Activated naive CD4-positive, alpha-beta T cell treated with Interleukin-2 at 50 U/mL for 16 hours (primary cell): Measurements from ENCODE around the gene TSPAN9.

ENCODE experiments used
- DNase-seq: peaks from one replicate; pipeline ENCODE4 v3.0.0-alpha.2; 2020

Gene TSPAN9

DNA sequence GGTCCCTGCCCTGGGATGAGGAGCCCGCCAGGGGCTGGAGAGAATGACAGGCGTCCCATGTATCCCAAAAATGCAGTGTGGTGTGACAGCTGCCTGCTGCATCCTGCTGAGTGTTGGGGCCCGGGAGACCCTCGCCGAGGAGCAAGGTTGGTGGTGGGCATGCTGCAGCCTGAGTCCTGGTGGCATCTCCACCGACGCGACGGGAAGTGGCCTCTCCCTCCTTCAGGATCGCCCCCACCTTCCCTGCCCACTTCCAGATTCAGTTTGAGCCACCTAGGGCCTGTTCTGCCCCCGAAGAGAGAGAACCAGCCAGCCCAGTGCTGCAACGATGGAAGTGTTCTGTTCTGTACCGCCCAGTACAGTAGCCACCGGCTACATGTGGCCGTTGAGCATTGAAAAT, 70.1 kb downstream of the TSPAN9 start:
- DNase-seq: no peak

DNA sequence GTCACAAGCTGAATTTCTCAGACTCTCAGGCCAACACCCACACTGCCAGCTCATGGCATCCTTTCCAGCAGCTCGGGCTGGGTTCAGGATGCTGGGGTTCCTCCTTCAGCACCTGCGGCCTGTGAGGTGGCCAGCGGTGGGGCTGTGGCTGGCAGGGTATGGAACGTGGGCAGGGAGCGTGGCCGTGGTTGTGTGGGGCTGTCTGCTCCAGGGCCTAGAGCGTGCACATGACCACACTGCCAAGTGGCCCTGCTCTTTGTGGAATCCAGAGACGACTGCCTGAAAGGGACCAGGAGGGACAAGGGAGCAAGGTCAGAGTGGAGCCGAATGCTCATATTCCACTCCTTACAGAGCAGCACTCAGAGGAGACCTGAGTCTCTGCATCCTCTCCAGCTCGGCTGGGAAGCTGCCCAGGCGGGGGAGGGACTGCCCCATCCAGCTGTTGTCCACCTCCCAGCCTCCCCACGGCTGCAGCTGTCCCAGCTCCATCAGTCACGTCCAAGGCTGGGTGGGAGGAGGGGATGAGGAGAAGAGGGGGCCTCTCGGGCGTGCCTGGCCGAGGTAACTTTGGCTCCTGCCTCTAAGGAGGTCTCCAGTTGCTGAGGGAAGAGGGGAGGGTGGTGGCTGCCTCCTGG, 71.3 kb downstream of the TSPAN9 start:
- no peak for DNase-seq

DNA sequence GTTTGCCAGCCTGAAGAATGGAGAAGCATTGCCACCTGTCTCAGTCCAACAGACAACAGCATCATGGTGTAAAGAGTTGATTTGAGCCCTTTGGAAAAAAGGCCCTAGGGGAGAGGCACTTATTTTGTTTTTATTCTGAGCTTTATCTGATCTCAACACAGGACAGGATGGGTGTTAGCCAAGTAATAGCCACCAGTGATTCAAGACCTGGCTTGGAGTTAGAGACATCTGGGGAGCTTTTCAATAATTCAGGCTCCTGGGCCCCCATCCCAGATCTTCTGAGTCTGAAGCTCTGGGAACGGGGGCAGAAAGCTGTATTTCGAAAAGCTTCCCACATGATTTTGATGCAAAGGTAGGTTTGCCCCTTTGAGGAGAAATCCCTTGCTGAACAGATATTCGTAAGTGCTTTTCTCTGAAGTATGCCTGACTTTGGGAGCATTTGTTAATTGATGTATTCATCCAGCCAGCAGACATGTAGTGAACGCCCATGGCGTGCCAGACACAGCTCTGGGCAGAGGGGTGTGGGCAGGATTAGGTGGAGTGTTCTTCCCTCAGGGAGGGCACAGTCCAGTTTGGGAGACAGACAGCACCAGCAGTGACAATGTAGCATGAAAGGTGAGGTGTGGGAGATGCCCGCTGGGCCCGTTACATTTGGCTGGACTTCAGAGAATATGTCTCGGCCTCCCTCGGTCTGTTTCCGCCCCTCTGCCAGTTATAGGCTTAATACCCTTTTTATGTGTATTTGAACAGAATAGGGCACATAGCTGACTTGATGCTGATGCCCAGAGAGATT, 72.5 kb downstream of the TSPAN9 start:
- no peak for DNase-seq

DNA sequence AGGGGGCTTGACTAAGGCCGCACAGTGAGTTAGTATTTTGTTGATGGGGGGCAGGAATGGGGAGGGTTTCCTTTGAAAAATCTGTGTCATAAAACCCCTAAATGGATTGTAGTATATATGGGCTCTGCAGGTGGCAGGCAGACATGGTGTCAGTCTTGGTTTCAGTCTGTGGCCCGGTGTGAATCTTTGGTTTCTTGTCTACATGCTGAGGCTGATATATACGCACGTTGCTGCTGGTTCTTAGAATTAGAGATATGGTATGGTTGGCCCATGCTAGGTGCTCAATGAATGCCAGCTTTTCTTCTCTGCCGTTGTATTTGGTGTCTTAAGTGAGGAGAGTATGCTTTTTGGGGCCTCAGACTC, 73.1 kb downstream of the TSPAN9 start:
- DNase-seq: no peak

DNA sequence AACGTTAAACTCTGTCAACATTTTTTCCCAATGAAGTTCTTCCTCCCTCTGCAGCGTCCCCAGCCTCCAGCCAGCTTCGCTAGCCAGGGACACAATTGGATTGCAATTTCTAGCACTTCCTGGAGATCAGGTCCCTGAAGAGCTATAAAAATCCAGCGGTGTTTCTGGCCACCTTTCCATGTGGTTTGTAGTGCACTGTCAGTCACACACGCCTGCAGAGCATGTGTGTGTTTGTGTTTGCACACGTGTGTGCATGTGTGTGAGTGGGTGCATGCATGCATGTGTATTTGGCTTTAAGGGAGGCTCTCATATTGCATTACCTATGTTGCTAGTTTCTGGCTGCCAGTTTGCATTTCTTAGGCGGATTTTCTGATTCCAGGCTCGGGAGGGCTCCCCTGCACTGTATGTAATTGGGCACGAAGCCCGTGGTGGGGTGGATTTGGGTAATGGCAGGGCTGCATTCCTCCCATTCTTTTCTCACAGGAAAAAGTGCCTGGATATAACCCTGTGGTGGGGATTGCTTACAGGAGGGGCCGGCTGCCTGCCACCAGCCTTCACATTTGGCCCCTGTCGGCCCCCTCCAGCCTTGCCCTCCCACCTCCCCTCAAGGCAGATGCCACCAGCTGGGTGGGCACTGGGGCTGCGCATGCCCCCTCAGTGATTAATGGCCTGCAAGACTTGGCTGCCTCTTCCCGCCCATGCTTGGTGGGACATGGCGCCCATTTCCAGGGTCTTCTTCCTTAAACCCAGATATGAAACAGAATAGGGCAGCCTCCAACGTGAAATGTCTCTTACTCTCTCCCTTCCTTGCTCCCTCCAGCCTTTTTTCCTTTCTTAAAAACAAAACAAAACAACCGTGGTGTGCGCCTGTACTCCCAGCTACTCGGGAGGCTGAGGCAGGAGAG, 74.0 kb downstream of the TSPAN9 start:
- no peak for DNase-seq

DNA sequence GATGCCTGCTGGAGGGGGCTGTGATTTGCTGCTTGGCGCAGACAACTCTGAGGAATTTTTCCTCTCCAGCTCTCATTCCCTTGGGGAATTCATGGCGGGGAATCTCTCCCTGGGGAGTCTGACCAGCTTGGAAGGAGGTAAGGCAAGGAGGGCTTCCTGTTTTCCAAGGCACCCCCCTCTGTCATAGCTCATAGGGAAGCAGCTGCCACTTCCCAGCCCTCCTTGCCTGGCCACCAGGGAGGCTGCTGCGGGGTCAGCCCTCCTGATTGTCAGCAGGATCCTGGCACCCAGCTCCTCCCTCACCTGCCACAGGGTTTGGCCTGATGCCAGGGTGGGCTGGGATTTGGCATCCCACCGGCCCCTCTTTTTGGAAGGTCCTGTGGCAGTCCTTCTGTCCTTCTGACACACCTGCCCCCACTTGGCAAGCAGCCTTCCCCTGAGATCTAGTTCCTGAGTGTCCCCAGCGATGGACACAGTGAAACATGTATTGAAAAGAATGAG, 74.9 kb downstream of the TSPAN9 start:
- no peak for DNase-seq

DNA sequence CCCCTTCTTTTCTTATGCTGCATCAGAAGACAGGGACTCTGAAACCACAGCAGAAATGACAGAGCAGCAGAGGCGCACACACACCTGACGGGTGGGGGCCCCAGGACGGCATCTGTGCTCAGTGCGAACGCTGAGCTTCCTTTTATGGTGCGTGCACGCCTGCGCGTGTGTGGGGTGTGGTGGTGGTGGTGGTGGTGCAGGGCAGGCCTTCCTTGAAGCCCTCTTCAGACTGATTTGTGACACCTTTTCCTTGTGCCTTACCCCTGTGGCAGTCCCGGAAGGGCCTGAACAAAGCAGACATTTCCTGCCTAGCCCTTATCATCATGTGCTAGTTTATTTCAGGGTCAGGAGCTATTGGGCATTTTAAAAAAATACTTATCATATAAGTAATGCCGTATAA, 75.7 kb downstream of the TSPAN9 start:
- DNase-seq: no peak

DNA sequence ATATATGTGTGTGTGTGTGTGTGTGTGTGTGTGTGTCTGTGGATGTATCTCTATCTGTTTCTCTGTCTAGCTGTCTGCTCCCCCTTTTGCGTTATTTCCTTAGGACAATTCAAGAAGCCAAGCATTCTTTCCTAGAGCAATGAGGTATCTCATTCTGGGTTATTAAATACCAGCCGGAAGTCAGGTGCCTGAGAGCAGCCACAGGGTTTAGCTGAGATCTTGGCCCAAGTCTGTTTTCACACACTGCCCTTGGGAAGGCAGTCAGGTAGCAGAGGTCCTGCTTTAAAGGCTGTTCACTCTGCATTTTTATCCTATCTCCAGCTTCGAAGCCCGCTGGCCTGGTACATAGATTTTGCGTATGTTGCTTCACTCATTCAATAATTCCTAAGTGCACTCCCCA, 76.8 kb downstream of the TSPAN9 start:
- no peak for DNase-seq

DNA sequence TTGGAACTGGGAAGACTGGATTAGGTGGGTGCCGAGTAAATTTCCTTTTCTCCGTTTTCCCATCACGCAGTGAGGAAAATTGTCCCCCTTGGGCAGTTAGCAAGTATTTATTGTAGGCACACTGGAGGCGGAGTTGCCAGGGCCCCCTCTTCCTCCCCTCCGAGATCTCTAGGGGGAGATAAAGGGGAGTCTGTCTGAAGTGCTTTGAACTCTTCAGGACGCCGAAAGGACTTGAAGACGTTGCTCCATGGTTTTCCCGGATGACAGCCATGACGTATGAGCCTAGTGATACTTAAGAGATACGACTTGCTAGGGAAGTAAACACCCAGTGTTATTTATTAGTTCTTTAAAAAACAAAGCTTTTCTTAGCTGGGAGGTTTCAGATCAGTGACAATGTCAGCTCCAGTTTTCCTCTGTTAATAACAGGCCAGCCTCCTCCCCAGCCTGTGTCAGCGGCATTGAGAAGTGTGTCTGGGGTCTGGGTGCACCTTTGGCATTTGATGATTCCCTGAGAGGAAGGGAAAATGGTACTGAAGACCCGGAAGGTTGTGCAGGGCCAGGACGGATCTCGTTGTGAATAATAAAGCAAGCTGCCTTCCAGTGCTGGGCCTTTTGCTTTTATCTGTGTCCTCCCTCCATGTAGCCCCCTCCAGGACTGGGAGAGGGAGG, 78.7 kb downstream of the TSPAN9 start:
- no peak for DNase-seq

DNA sequence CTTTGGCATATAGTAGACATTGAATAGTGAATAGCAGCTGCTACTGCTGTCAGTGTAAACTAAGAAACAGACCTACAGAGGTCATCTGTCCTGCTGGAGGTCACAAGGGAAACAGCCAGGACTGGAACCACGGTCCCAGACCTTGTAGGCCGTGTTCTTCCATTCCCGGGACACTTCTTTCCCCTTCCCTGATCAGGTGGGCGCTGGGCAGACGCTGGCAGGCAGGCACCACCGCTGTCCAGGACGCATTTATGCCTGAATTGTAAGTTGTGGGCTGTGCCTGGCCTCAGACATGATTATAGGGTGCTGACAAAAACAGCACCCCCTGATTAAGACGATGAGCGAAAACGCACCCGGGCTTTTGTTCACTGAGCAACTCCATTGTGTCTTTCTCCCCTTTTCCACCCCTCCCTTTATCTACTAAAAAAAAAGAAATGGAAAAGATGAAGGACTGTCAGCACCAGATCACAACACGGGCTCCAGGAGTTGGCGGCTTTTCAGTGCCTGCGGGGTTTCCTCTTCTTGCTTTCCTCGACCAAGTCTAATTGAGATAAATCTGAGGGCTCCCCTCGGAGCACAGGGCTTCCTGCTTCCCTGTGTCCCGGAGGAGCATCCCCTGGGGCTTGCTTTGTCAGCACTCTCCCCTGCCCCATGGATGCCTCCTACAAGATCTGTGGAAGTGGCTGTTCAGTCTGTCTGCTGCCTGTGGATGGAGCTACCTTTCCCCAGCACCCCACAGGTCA, 80.6 kb downstream of the TSPAN9 start:
- DNase-seq: no peak

DNA sequence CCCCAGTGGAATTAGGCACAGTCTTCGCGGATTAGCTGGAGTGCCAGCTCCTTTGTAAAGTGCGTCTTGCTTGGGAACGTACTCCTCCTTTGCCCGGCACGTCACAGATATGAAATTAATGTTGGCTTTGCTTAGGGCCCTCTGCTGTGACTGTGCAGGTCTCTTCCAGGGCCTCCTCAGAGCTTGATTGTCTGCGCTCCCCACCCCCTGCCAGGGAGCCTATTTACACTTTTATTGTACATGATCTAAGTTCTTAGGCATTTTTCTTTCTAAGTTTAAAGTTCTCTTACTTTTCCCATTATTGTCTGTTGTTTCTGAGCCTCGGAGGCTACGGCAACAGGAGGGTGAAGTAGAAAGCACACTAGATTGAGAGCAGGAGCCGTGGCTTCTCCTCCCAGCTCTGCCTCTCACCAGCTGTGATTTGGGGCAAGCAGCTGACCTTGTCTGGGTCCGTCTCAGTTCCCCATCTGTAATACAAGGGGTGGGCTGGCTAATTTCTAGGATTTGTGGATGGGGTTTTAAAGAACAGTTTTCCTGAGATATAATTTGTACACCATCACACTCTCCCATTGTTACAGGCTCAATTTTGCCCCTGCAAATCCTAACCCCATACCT, 81.8 kb downstream of the TSPAN9 start:
- no peak for DNase-seq

DNA sequence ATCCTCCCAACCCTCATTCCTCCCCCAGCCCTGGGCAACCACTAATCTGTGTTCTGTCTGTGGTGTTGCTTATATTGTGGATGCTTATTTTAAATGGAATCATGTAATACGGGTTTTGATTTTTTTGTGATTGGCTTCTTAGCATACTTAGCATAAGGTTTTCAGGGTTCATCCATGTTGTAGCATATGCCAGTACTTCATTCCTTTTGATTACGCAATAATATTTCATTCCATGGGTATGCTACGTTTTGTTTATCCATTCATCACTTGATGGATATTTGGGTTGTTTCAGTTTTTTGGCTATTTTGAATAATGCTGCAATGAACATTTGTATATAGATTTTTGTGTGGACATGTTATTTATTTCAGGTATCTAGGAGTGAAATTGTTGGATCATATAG, 82.9 kb downstream of the TSPAN9 start:
- DNase-seq: no peak

DNA sequence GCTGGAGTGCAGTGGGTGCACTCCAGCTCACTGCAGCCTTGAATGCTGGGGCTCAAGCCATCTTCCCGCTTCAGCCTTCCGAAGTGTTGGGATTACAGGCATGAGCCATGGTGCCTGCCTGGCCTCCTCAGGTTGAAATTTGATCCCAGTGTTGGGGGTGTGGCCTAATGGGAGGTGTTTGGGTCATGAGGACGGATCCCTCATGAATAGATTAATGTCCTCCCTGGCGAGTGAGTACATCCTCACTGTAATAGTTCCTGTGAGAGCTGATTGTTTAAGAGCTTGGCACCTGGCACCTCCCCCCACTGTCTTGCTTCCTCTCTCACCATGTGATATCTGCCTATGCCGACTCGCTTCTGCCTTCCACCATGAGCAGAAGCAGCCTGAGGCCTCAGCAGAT, 84.7 kb downstream of the TSPAN9 start:
- no peak for DNase-seq

DNA sequence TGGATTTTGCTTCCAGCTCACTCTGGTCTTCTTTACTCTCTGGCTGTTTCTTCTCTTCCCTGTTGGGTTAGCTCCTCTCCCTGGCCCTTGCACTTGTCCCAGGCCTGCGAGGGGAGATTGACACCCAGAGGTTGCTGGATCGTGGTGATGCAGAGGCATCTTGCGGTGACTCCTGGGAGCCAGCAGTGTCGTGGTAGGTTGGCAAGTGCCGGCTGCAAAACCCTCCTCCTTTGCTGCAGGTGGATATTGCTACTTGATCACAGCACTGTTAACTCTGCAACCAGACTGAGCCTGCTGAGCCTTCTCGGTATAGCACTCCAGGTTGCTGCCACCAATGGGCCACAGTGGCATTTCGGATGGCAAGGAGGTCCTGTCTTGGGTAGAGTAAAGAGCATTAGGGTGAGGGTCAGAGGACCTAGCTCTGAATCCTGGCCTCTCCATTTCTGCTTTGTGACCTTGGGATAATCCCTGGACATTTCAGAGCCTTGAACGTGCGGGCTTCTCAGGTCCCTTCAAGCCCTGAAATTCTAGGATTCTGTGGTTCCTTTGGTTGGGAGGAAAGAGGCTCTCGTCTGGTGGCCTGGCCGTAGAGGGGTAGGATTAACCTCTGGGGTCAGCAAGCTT, 87.4 kb downstream of the TSPAN9 start:
- no peak for DNase-seq

DNA sequence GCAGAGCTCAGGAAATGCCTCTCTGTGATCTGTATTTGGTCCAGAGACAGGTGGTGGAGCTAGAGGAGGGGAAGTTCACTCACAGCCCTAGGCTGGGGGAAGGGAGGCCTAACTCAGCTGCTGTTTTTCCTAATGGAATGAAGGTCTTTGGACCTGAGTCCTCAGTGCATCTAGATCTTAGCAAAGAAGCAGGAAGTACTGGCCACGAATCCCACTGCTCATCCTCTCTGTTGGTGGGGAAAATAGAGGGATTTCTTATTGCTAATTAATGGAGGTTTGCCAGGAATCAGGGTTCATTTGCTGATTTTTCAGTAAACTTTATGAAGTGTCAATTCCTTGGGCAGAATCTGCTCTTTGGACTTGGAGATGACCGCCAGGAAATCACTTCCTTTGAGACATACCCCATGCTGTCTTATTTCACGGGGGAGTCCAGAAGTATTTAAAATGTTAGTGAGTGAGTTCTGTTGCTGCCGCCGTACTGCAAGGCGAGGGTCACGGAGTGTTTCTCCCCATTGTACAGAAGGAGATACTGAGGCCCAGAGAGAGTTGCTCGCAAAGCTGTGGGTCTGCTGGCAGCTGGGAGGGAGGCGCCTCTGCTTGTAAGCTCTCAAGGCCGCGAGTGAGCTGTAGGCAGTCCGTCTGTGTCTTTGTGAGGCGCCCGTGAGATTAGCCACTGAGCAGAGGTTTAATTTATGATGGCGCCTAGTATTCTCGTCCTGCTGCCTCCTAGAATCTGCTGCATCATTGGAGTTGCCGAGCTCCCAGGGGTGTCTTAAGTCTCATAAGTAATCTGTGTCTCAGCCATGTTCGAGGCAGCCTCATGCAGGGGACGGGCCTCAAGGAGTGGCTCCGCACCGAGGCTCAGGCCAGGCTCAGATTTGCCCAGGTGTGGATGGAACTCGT, 88.2 kb downstream of the TSPAN9 start:
- DNase-seq: no peak

DNA sequence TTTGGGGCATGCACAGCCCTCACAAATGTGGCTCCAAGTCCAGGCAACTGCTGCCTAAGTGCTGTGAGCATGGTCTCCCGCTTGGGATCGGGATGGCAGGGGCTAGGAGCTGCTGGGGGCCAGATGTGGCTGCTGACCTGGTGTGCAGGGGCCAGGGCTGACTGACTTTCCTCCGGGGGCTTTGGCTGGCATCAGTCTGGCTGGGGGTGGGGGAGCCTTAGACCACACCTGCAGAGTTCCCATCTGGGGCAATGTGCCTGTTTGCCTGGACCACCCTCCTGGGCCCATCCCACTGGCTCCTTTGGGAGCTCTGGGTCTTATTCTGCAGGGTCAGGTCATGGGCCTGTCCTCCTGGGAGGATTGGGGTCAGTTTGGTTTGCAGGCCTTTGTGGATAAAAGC, 90.5 kb downstream of the TSPAN9 start:
- DNase-seq: no peak

DNA sequence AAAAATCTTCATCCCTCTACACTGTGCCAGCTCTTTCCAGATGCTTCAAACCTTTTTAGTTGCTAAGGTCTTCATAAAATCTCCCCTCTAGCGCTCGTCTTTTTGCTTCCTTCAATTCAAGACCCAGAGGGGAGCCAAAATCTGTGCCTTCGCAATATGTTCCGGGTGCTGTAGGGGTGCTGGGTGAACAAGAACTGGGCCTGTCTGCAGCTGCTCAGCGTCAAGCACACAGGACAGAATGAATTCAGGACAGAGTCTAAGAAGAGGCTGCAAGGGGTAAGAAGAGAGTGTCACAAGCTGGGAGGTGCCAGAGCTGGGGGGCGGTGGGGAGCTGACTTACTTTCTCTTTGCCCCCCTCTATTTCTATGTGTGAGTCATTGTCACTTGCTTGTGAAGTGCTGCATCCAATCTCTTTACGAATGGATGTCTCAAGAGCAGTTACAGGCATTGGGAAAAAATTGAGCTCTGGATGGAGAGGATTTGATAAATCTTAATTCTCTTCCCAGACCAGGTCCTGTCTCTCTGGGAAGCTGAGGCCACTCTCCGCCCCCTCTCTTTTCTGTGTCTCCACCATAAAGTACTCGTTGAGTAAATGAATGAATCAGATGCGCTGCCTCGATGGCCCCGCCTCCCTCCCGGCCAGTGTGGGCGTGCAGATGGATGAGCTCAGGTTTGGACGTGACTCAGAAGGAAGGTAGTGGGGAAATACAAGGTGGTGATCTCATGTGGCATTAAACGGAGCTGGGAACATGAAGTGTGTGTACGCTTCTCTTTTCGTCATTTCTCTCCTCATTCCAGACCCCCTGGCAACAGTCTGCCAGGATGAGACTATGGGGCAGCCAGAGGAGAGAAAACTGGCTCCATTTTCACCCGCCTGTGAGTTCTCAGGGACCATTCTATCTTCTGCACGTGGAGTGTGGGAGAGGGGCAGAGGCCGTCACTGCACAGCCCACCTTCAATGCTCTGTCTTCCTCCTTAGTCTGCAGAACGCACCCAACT, 91.3 kb downstream of the TSPAN9 start:
- peak; percentile 32 for DNase-seq

DNA sequence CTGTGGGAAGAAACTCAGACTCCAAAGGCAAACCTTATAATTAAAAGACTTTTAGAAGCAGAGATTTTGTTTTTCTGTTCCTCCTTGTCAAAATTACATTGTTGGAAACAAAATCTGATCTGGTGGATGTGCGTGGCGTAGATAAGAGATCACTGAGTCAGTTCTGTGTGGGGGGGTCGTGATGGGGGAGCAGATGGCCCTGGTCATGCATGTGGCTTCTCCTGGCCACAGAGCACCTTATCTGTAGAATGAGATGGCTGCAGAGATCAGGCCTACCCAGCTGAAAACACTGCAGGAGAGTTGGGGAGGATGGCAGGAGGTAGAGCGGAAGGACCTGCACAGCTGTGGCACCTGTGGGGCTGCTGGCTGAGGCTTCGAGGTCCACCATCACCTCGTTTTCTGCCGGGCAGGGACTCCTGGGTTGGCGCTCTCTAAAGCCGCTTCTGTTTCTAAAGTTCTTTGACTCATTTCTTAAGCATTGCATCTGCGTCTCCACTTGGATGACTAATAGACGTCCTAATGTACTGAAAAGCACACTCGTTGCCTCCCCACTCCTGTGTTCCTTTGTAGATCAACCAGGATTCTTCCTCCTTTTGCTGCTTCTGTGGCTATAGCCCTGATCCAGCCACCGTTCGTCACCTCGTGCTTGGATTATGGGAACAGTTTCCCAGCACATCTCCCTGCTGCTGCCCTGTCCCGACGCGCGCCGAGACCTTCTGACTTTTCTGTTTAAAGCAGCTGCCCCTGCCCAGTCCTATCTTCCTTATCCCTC, 93.4 kb downstream of the TSPAN9 start:
- DNase-seq: no peak
